Thoracic aorta (tissue), 2 donors: ENCODE data around the gene GHRHR. TPM values are rescaled to one million over a fixed set of nuclear protein-coding genes. Genes with fewer than 3 reads are reported as not detected.

Experiments used
- ATAC-seq: fragments of 150-250 bp; one replicate; pipeline ENCODE4 v1.8.0; 2017; ENCODE audit warnings: low read depth; ENCODE audit not compliant: insufficient number of reproducible peaks, low FRiP score
- DNase-seq: peaks from one replicate; pipeline ENCODE4 v3.0.0-alpha.2; 2020; ENCODE audit warnings: low spot score
- H3K27ac ChIP-seq, 2 donors: fragments of 200-600 bp; sonication (generic); 1 replicate in 1 of 2; 2 replicates in 1 of 2; pipeline ENCODE4 v1.5.1; 2016; ENCODE audit warnings: mild to moderate bottlenecking in 2 of 2, moderate library complexity in 2 of 2
- H3K27me3 ChIP-seq: fragments of 200-600 bp; sonication (generic); replicated peaks from 2 replicates; pipeline ENCODE4 v1.6.0; 2016; ENCODE audit warnings: mild to moderate bottlenecking; ENCODE audit not compliant: insufficient read depth
- H3K36me3 ChIP-seq: fragments of 200-600 bp; sonication (generic); one replicate; pipeline ENCODE4 v1.5.1; 2016
- H3K4me1 ChIP-seq, 2 donors: fragments of 200-600 bp; sonication (generic); 1 replicate in 1 of 2; 2 replicates in 1 of 2; pipeline versions ENCODE4 v1.5.1 to v1.6.0; 2016; ENCODE audit warnings: low read depth in 2 of 2, mild to moderate bottlenecking in 1 of 2; ENCODE audit not compliant: control insufficient read depth in 1 of 2
- H3K4me3 ChIP-seq: fragments of 200-600 bp; sonication (generic); 2 replicates; pipeline ENCODE4 v1.5.1; 2016; ENCODE audit warnings: mild to moderate bottlenecking
- H3K9me3 ChIP-seq: fragments of 200-600 bp; sonication (generic); 2 replicates; pipeline ENCODE4 v1.5.1; 2016
- total RNA-seq, 2 donors: library from RNA; depleted of rRNA; stranded (reverse); fragments of >200 nt; gene quantifications; one replicate each; pipeline versions ENCODE4 v1.1.0 to v1.2.3, GENCODE V29; 2016
- TF ChIP-seq, protein P1 (sequence below): fragments of 200-600 bp; sonication (generic); IDR thresholded peaks from one replicate; pipeline ENCODE4 v1.5.1; 2019; ENCODE audit warnings: antibody characterized with exemption

GHRHR gene
- total RNA-seq: not detected

DNA sequence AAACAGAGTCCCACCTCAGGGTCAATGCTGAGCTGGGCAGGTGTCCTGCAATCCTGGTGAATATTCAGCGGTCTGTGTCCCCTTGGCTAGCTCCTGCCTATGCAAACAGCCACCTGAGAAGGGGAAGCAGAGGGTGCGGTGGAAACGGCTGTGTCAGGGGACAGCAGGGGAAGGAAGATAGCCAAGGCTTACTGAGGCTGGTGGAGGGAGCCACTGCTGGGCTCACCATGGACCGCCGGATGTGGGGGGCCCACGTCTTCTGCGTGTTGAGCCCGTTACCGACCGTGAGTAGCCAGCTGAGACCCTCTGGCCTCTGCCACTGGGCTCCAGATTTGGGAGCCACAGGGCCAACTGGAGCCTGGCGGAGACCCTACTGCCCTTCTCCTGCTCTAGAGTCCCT lies at the start of gene GHRHR:
GHRHR (plus strand) TSS at position 112 of the 400 bp plus-strand sequence; CDS start at position 228, 116 bp downstream.
- ATAC-seq: no peak
- no peaks in the 10 kb centered on the region for H3K27me3 ChIP-seq
- TF ChIP-seq, protein P1, sequence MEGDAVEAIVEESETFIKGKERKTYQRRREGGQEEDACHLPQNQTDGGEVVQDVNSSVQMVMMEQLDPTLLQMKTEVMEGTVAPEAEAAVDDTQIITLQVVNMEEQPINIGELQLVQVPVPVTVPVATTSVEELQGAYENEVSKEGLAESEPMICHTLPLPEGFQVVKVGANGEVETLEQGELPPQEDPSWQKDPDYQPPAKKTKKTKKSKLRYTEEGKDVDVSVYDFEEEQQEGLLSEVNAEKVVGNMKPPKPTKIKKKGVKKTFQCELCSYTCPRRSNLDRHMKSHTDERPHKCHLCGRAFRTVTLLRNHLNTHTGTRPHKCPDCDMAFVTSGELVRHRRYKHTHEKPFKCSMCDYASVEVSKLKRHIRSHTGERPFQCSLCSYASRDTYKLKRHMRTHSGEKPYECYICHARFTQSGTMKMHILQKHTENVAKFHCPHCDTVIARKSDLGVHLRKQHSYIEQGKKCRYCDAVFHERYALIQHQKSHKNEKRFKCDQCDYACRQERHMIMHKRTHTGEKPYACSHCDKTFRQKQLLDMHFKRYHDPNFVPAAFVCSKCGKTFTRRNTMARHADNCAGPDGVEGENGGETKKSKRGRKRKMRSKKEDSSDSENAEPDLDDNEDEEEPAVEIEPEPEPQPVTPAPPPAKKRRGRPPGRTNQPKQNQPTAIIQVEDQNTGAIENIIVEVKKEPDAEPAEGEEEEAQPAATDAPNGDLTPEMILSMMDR: no peak
- no peak within 1 kb of the TSS for H3K4me3 ChIP-seq
- no peaks in the 10 kb centered on the region for H3K4me1 ChIP-seq
- no peaks in the 10 kb centered on the region for H3K9me3 ChIP-seq
- no peak within 1 kb of the TSS for H3K27ac ChIP-seq
- no peaks in the 10 kb centered on the region for H3K36me3 ChIP-seq
- no peak for DNase-seq

DNA sequence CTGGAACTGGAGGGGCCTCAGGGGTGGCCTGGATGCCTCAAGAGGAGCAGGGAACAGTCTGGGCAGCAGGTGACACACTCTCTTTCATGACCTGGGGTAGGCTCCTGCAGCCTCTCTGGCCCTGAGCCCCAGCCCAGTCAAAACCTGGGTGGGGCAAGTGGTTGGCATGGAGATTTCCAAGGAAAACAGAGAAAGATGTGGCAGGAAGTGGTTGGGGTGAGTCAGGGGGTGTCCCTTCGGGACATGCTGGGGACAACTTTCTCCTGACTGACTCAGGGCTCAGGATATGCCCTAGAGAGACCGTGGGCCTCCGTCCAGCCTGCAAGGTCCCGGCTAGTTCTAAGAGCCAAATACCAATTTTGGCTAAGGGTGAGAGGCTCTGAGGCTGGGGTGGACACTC lies 49.2 kb upstream of the GHRHR start:
- peak overlapping the region; percentile 90 to 98 for H3K27ac ChIP-seq
- ATAC-seq (peak; percentile 53), DNase-seq (peak; percentile 79)
- H3K9me3 ChIP-seq: no peaks in the 10 kb centered on the region
- TF ChIP-seq, protein P1: no peak
- H3K36me3 ChIP-seq: no peaks in the 10 kb centered on the region
- no peaks in the 10 kb centered on the region for H3K27me3 ChIP-seq
- peak overlapping the region; percentile 80 for H3K4me3 ChIP-seq
- H3K4me1 ChIP-seq: peaks cover 39 to 60% of the 10 kb centered on the region in 2 donors

DNA sequence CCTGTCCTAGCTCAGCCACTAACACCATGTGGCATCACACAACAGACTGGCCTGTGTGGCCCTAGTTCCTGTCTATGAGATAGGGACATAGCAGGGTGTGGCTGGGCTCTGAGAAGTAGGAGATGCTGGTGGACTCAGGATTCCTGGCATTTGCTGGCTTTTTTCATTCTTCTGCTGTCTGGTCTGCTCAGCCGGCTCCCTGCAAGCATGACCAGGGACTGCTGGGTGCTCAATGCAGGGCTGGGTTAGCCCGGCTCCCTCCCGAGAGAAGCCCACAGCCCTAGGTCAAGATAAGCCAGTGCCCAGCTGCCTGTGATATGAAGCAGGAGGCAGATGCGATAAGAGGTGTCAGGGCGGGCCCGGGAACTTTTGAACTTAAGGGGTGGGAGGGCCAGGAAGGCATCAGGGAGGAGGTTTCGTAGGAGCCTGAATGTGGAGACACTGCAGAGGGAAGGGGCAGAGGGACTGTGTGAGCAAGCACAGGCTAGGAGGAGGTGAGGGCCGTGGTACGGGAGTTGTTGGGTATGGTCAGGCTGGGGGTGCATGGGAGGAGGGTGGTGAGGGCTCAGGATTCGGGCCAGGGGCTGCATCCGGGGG lies 48.6 kb upstream of the GHRHR start:
- Histone ChIP-seq H3K4me1 (peaks cover 39 to 60% of the 10 kb centered on the region in 2 donors), H3K9me3 (no peaks in the 10 kb centered on the region), H3K27ac (peak overlapping the region; percentile 89 to 98), H3K4me3 (peak overlapping the region; percentile 80), H3K36me3 (no peaks in the 10 kb centered on the region), H3K27me3 (no peaks in the 10 kb centered on the region)
- ATAC-seq: no peak
- no peak for DNase-seq
- TF ChIP-seq, protein P1: no peak

DNA sequence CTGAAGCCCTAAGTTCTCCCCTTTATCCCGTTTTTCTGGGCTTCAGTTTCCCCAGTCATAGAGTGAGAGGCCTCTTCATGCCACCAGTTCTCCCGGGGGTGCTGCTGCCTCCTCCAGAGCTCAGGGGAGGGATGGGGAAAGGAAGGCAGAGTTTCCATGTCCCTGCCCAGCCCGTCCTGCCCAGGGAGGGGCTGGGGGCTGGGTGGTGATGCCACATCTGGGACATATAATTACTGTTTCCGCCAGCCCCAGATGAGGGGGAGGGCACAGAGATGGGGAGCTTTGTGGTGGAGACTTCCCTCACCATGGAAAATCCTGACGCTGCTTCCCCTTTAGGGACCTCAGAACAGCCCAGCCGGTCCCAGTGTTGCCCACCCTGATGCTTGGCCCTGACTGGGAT lies 48.0 kb upstream of the GHRHR start:
- Histone ChIP-seq H3K27ac (peak overlapping the region; percentile 89 to 98), H3K27me3 (no peaks in the 10 kb centered on the region), H3K4me1 (peaks cover 38 to 60% of the 10 kb centered on the region in 2 donors), H3K36me3 (no peaks in the 10 kb centered on the region), H3K9me3 (no peaks in the 10 kb centered on the region), H3K4me3 (peak overlapping the region; percentile 80)
- ATAC-seq (no peak), DNase-seq (no peak)
- TF ChIP-seq, protein P1: no peak

DNA sequence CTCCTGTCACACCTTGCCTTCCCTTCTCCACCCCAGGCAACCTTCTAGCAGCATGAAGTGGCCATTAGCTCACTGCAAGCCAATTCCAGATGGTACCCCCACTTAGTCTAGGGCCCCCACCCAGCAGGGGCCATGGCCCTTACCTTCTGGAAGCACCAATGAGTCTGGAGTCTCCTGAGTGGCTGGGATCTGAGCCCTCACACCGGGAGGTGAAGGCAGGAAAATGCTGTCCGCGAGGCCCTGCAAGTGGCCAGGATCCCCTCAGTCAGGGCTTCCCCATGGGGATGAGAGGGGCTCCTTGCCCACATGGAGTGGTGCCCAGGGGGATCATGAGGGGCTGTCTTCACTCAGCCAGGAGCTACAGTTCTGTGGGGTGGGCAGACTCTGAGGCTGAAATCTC lies 47.5 kb upstream of the GHRHR start:
- H3K27ac ChIP-seq: peak overlapping the region; percentile 89 to 98
- no peaks in the 10 kb centered on the region for H3K27me3 ChIP-seq
- peak overlapping the region; percentile 80 for H3K4me3 ChIP-seq
- DNase-seq: no peak
- H3K4me1 ChIP-seq: peaks cover 34 to 60% of the 10 kb centered on the region in 2 donors
- no peaks in the 10 kb centered on the region for H3K9me3 ChIP-seq
- no peak for ATAC-seq
- no peaks in the 10 kb centered on the region for H3K36me3 ChIP-seq
- TF ChIP-seq, protein P1: no peak
